GM12878 (cell line): ENCODE data around the gene RGP1. TPM values are rescaled to one million over a fixed set of nuclear protein-coding genes. Genes with fewer than 3 reads are reported as not detected.

ENCODE experiments used
- ATAC-seq: fragments of 200-7000 bp; cut with Tn5 transposase; 3 replicates; pipeline ENCODE4 v1.9.1; 2020; ENCODE audit warnings: mild to moderate bottlenecking, moderate library complexity
- BruUV-seq: library from RNA; stranded (reverse); fragments of 400-500 nt; replicated peaks from 2 replicates; lab custom pipeline; 2021; lab: Mats Ljungman, UMichigan
- CTCF ChIA-PET: fragments of 300-600 bp; sonication (Branson Sonifier 250); formaldehyde crosslinking; extraction: SDS; loops from one replicate; lab custom pipeline; 2021; ENCODE audit warnings: inconsistent platforms; lab: Yijun Ruan, JAX
- POLR2A ChIA-PET: fragments of 350-600 bp; formaldehyde crosslinking; extraction: SDS; loops from one replicate; lab custom pipeline; 2021; ENCODE audit warnings: inconsistent platforms; lab: Charles Lee
- RAD21 ChIA-PET: fragments of 300-600 bp; sonication (Branson Sonifier 250); formaldehyde crosslinking; loops from one replicate; lab custom pipeline; 2023; ENCODE audit warnings: antibody characterized with exemption; ENCODE audit not compliant: unreplicated experiment; lab: Charles Lee
- SMC1A ChIA-PET: fragments of 300-600 bp; sonication (Branson Sonifier 250); formaldehyde crosslinking; loops from one replicate; lab custom pipeline; 2023; ENCODE audit not compliant: unreplicated experiment, uncharacterized antibody; lab: Charles Lee
- DNase-seq: peaks from one replicate; pipeline ENCODE4 v3.0.0-alpha.2; 2011; ENCODE audit warnings: low read depth, low spot score
- FAIRE-seq: peaks from 3 replicates; lab custom pipeline; 2011; peaks lifted over from hg19 to GRCh38; lab: Jason Lieb, UNC
- H2AFZ ChIP-seq: 2 replicates; pipeline ENCODE4 v1.6.0; 2011; ENCODE audit warnings: low read depth, low read length, control low read depth; ENCODE audit not compliant: control insufficient read depth
- H3K27ac ChIP-seq: 2 replicates; pipeline ENCODE4 v1.5.1; 2011; ENCODE audit warnings: control low read depth; ENCODE audit not compliant: control insufficient read depth, insufficient read depth
- H3K27me3 ChIP-seq, 2 experiments: replicated peaks in 1 of 2; 2 replicates each; pipeline versions ENCODE4 v1.6.0 to v1.6.1; 2011; ENCODE audit warnings: low read length in 1 of 2; ENCODE audit not compliant: control insufficient read depth in 2 of 2, insufficient read depth in 2 of 2
- H3K36me3 ChIP-seq, 2 experiments: 2 replicates each; pipeline ENCODE4 v1.5.1; 2011; ENCODE audit warnings: low read length in 1 of 2; ENCODE audit not compliant: control insufficient read depth in 2 of 2, insufficient read depth in 2 of 2
- H3K4me1 ChIP-seq: 2 replicates; pipeline ENCODE4 v1.6.1; 2011; ENCODE audit warnings: mild to moderate bottlenecking, low read length, moderate library complexity, mixed read lengths; ENCODE audit not compliant: control insufficient read depth, insufficient read depth
- H3K4me2 ChIP-seq: 2 replicates; pipeline ENCODE4 v1.6.0; 2011; ENCODE audit warnings: control low read depth; ENCODE audit not compliant: control insufficient read depth, insufficient read depth
- H3K4me3 ChIP-seq: fragments of 200-600 bp; sonication (generic); 2 replicates; pipeline ENCODE4 v1.5.1; 2016
- H3K79me2 ChIP-seq: 2 replicates; pipeline ENCODE4 v1.6.0; 2011; ENCODE audit warnings: low read length; ENCODE audit not compliant: control insufficient read depth, insufficient read depth
- H3K9ac ChIP-seq: 2 replicates; pipeline ENCODE4 v1.8.0; 2011; ENCODE audit warnings: low read length, control low read depth, mixed read lengths; ENCODE audit not compliant: control insufficient read depth, insufficient read depth
- H3K9me3 ChIP-seq: replicated peaks from 3 replicates; pipeline ENCODE4 v1.5.1; 2011; ENCODE audit warnings: mild to moderate bottlenecking, low read length; ENCODE audit not compliant: control insufficient read depth, insufficient read depth
- H4K20me1 ChIP-seq: 2 replicates; pipeline ENCODE4 v1.6.0; 2011; ENCODE audit not compliant: control insufficient read depth, insufficient read depth
- ATF7 ChIP-seq: fragments of 450-650 bp; IDR thresholded peaks from 2 replicates; pipeline ENCODE4 v1.6.1; 2016; ENCODE audit warnings: low read depth, mild to moderate bottlenecking
- BCL11A ChIP-seq: IDR thresholded peaks from 2 replicates; pipeline ENCODE4 v1.6.1; 2011; ENCODE audit warnings: low read depth, low read length
- CBX5 ChIP-seq: sonication (generic); IDR thresholded peaks from 2 replicates; pipeline ENCODE4 v1.6.1; 2016; ENCODE audit warnings: low read depth, moderate library complexity, mild to moderate bottlenecking, inconsistent platforms
- DPF2 ChIP-seq: fragments of 450-650 bp; IDR thresholded peaks from 2 replicates; pipeline ENCODE4 v1.6.1; 2017; ENCODE audit warnings: mild to moderate bottlenecking
- IKZF1 ChIP-seq: fragments of 450-650 bp; conservative IDR thresholded peaks from 2 replicates; pipeline ENCODE4 v1.6.1; 2017; ENCODE audit warnings: antibody characterized with exemption, mild to moderate bottlenecking
- IKZF2 ChIP-seq, 2 experiments: fragments of 450-650 bp; IDR thresholded peaks; 2 replicates each; pipeline ENCODE4 v1.6.1; 2017; ENCODE audit warnings: mild to moderate bottlenecking in 2 of 2, moderate library complexity in 2 of 2
- IRF4 ChIP-seq: IDR thresholded peaks from 2 replicates; pipeline ENCODE4 v1.6.1; 2011; ENCODE audit warnings: low read depth, low read length
- KAT2A ChIP-seq: conservative IDR thresholded peaks from 2 replicates; pipeline ENCODE4 v1.6.1; 2011; ENCODE audit warnings: low read depth, low read length; ENCODE audit not compliant: control insufficient read depth
- MTA2 ChIP-seq: fragments of 450-650 bp; IDR thresholded peaks from 2 replicates; pipeline ENCODE4 v1.6.1; 2016; ENCODE audit warnings: low read depth, mild to moderate bottlenecking, moderate library complexity
- MXI1 ChIP-seq: fragments of 150-350 bp; IDR thresholded peaks from 2 replicates; pipeline ENCODE4 v1.6.1; 2011; ENCODE audit warnings: low read depth, mild to moderate bottlenecking, inconsistent platforms, low read length, improper control_type of control experiment
- NBN ChIP-seq: fragments of 450-650 bp; IDR thresholded peaks from 2 replicates; pipeline ENCODE4 v1.6.1; 2016
- PAX5 ChIP-seq: IDR thresholded peaks from 2 replicates; pipeline ENCODE4 v1.6.1; 2011; ENCODE audit warnings: low read depth, low read length, borderline replicate concordance
- POU2F2 ChIP-seq: IDR thresholded peaks from 3 replicates; pipeline ENCODE4 v1.6.1; 2011; ENCODE audit warnings: low read depth, mild to moderate bottlenecking, low read length, borderline replicate concordance
- SREBF1 ChIP-seq: IDR thresholded peaks from 2 replicates; pipeline ENCODE4 v1.6.1; 2012; ENCODE audit warnings: mild to moderate bottlenecking, low read length
- SRF ChIP-seq, 2 experiments: IDR thresholded peaks; 2 replicates each; pipeline ENCODE4 v1.6.1; 2011; ENCODE audit warnings: low read depth in 2 of 2, low read length in 2 of 2, mild to moderate bottlenecking in 1 of 2, moderate library complexity in 1 of 2
- WGBS: methylation state at CpG from one replicate; pipeline ENCODE4 v1.1.6; 2016; ENCODE audit warnings: low lambda C conversion rate; ENCODE audit not compliant: insufficient replicate concordance, insufficient coverage; ENCODE audit errors: missing lambda C conversion rate; 5-methylcytosine and 5-hydroxymethylcytosine counted together
- in situ Hi-C: fragments of 300-500 bp; cut with MboI; formaldehyde crosslinking; loops from 9 replicates; pipeline ENCODE4 v1.14.3; 2018; ENCODE audit warnings: mixed read lengths
- intact Hi-C: fragments of 100-400 bp; cut with micrococcal nuclease; formaldehyde crosslinking; loops from one replicate; pipeline ENCODE4 v1.14.2; 2022; ENCODE audit not compliant: unreplicated experiment
- polyA plus RNA-seq, 11 experiments: library from polyadenylated mRNA; depleted of rRNA in 4 of 11; unstranded in 6 of 11; stranded (reverse) in 5 of 11; fragments of >200 nt; fragmentation: Nextera tagmentation in 4 of 11; fragmentation: Illumina TruSeq in 1 of 11; extraction: Ambion mirVana in 4 of 11; extraction: Trizol in 1 of 11; gene quantifications; 1 replicate in 1 of 11; 2 replicates in 10 of 11; pipeline versions ENCODE4 v1.2.1 to v1.2.3, GENCODE V29; 2011 to 2016; ENCODE audit warnings: inconsistent platforms in 2 of 11, missing spikeins in 2 of 11, low read depth in 1 of 11
- total RNA-seq, 4 experiments: library from RNA; depleted of rRNA in 3 of 4; stranded (reverse); fragments of >200 nt in 3 of 4; fragmentation: Illumina TruSeq in 1 of 4; extraction: Trizol in 1 of 4; gene quantifications; 2 replicates each; pipeline versions ENCODE4 v1.2.1 to v1.2.3, GENCODE V29; 2013 to 2021
- TF ChIP-seq, protein P1 (sequence below): fragments of 450-650 bp; IDR thresholded peaks from 2 replicates; pipeline ENCODE4 v1.6.1; 2016; ENCODE audit warnings: mild to moderate bottlenecking
- TF ChIP-seq, protein P2 (sequence below): fragments of 450-650 bp; IDR thresholded peaks from 2 replicates; pipeline ENCODE4 v1.6.1; 2017; ENCODE audit warnings: low read depth, mild to moderate bottlenecking, moderate library complexity
- TF ChIP-seq, protein P3 (sequence below), 3 experiments: IDR thresholded peaks in 2 of 3; conservative IDR thresholded peaks in 1 of 3; 2 replicates each; pipeline ENCODE4 v1.5.1; 2011; ENCODE audit warnings: low read depth in 3 of 3, low read length in 3 of 3, mild to moderate bottlenecking in 3 of 3, control low read depth in 2 of 3, moderate library complexity in 2 of 3, inconsistent platforms in 1 of 3, mixed read lengths in 1 of 3; ENCODE audit not compliant: control insufficient read depth in 2 of 3, insufficient read depth in 1 of 3; ENCODE audit errors: extremely low read depth in 1 of 3

RGP1 gene
- total and polyA plus RNA-seq, 10 of the 15 experiments (the other 5 are each of a cell fraction or from before 2014, with no cell fraction given), result 0.44 to 14.9 (median 7.4) TPM

DNA sequence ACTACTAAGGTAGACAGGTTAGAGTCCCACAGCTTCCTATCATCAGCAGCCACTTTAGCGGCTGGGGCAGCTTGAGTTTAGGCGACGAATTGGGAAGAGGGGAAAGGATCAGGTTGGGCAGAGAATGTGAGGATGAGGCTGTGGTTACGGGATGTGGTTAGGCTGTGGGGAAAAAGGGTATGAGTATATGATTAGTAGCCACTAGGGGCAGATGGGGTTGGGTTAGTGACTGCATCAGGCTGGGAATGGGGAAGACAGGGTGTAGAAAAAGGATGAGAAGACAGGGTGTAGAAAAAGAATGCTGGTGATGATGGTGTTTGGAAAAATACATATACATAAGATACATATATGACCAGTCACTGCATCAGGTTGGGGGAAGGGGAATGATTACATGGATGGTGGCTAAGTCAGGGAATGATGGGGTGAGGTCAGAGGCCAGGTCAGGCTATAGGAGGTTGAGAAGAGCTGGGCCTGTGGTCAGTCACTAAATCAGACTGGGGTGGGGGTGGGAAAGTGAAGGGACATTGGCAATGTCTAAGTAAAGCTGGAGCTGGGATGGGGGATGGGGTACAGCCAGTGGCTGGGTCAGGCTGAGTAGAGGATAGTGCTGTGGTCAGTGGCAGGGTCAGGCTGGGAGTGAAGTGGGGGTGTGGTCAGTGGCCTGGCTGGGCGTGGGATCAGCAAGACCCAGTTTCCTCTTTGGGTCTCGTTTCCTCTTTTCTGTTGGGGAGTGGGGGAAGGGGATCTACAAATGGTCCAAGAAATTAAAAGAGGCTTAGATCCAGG lies 19.2 kb upstream of the RGP1 start:
- ChIA-PET POLR2A (interaction anchor here (0.7 to 8.1 kb wide), 12 partner anchors 11 to 125 kb away, joined by 3 to 163 read pairs (median 13); partner anchors contain the start of genes ARHGEF39, CCDC107, GBA2 and RGP1), SMC1A (interaction anchor here (0.6 to 8.0 kb wide), 14 partner anchors 12 to 117 kb away, joined by 3 to 145 read pairs (median 7); partner anchors contain the start of genes ARHGEF39, CCDC107, CD72 and GBA2)
- 0 out of 3 replicates have a peak, but pooled peaks have one; percentile 34 for TF ChIP-seq POU2F2
- TF ChIP-seq, protein P1, sequence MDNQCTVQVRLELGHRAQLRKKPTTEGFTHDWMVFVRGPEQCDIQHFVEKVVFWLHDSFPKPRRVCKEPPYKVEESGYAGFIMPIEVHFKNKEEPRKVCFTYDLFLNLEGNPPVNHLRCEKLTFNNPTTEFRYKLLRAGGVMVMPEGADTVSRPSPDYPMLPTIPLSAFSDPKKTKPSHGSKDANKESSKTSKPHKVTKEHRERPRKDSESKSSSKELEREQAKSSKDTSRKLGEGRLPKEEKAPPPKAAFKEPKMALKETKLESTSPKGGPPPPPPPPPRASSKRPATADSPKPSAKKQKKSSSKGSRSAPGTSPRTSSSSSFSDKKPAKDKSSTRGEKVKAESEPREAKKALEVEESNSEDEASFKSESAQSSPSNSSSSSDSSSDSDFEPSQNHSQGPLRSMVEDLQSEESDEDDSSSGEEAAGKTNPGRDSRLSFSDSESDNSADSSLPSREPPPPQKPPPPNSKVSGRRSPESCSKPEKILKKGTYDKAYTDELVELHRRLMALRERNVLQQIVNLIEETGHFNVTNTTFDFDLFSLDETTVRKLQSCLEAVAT, result peak; percentile 97
- 0 out of 2 replicates have a peak, but pooled peaks have one; percentile 2 for TF ChIP-seq MXI1
- peak; percentile 38; the same call in 1 of the 2 replicates for TF ChIP-seq BCL11A
- no peak for TF ChIP-seq SREBF1
- no peak for TF ChIP-seq SRF (IDR thresholded peaks at IDR 0.05; ENCODE audit: low read depth in 2 of 2, low read length in 2 of 2)
- TF ChIP-seq IRF4, result peak; percentile 56; the same call in 1 of the 2 replicates
- TF ChIP-seq, protein P2, sequence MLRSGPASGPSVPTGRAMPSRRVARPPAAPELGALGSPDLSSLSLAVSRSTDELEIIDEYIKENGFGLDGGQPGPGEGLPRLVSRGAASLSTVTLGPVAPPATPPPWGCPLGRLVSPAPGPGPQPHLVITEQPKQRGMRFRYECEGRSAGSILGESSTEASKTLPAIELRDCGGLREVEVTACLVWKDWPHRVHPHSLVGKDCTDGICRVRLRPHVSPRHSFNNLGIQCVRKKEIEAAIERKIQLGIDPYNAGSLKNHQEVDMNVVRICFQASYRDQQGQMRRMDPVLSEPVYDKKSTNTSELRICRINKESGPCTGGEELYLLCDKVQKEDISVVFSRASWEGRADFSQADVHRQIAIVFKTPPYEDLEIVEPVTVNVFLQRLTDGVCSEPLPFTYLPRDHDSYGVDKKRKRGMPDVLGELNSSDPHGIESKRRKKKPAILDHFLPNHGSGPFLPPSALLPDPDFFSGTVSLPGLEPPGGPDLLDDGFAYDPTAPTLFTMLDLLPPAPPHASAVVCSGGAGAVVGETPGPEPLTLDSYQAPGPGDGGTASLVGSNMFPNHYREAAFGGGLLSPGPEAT, result peak; percentile 81
- TF ChIP-seq PAX5, result peak; percentile 25; the same call in 1 of the 2 replicates
- peak; percentile 93 for TF ChIP-seq NBN
- TF ChIP-seq MTA2, result peak; percentile 8; the same call in 1 of the 2 replicates
- peak; percentile 39 for TF ChIP-seq DPF2
- TF ChIP-seq, protein P3, sequence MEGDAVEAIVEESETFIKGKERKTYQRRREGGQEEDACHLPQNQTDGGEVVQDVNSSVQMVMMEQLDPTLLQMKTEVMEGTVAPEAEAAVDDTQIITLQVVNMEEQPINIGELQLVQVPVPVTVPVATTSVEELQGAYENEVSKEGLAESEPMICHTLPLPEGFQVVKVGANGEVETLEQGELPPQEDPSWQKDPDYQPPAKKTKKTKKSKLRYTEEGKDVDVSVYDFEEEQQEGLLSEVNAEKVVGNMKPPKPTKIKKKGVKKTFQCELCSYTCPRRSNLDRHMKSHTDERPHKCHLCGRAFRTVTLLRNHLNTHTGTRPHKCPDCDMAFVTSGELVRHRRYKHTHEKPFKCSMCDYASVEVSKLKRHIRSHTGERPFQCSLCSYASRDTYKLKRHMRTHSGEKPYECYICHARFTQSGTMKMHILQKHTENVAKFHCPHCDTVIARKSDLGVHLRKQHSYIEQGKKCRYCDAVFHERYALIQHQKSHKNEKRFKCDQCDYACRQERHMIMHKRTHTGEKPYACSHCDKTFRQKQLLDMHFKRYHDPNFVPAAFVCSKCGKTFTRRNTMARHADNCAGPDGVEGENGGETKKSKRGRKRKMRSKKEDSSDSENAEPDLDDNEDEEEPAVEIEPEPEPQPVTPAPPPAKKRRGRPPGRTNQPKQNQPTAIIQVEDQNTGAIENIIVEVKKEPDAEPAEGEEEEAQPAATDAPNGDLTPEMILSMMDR (IDR thresholded peaks at IDR 0.05 in 2 of 3, conservative IDR thresholded peaks at IDR 0.05 in 1 of 3; ENCODE audit: control insufficient read depth in 2 of 3, extremely low read depth in 1 of 3, insufficient read depth in 1 of 3, low read depth in 3 of 3, low read length in 3 of 3), result peak; percentile 53 to 59 (median 53)
- TF ChIP-seq IKZF2 (IDR thresholded peaks at IDR 0.05), result peak; percentile 95 to 97
- 0 out of 2 replicates have a peak, but pooled peaks have one; percentile 47 for TF ChIP-seq ATF7
- TF ChIP-seq IKZF1, result peak; percentile 81
- TF ChIP-seq CBX5, result no peak
- TF ChIP-seq KAT2A, result no peak

More for the DNA sequence above, 19.2 kb upstream of the RGP1 start:
- peaks cover 8% of the 10 kb centered on the region in 2 experiments; a peak in 3 of 4 replicates for H3K36me3 ChIP-seq
- BruUV-seq, result no TSS peak
- H4K20me1 ChIP-seq, result no peaks in the 10 kb centered on the region
- no peak overlapping the region for H2AFZ ChIP-seq
- DNase-seq, result no peak
- H3K4me2 ChIP-seq, result peak overlapping the region; percentile 99
- peaks cover 76% of the 10 kb centered on the region for H3K79me2 ChIP-seq
- no peak for FAIRE-seq
- in situ Hi-C loops (loop anchor here (5.0 to 10.0 kb wide), 2 partner anchors 123 to 625 kb away; partner anchors contain the start of genes STOML2 and TESK1), intact Hi-C loops (loop anchor here (1.0 to 10.0 kb wide), 4 partner anchors 34 to 655 kb away; partner anchors contain the start of genes ATOSB, CCDC107, FANCG and RMRP)
- H3K4me3 ChIP-seq, result peak overlapping the region; percentile 93
- 10% methylated on average over 6 of the region's 6 CpGs for WGBS
- peak overlapping the region; percentile 92 for H3K27ac ChIP-seq
- H3K9me3 ChIP-seq, result no peaks in the 10 kb centered on the region
- ChIA-PET RAD21 (interaction anchor here (0.5 to 8.6 kb wide), 10 partner anchors 18 to 634 kb away, joined by 3 to 133 read pairs (median 14); partner anchors contain the start of genes CCDC107, CD72, GBA2 and HINT2), CTCF (interaction anchor here (0.6 to 9.5 kb wide), 20 partner anchors 9 to 152 kb away, joined by 3 to 183 read pairs (median 12); partner anchors contain the start of genes ARHGEF39, CCDC107, GBA2 and HINT2)
- H3K9ac ChIP-seq, result peak overlapping the region; percentile 90
- ATAC-seq, result no peak
- no peaks in the 10 kb centered on the region for H3K27me3 ChIP-seq
- H3K4me1 ChIP-seq, result peaks cover 23% of the 10 kb centered on the region
